D721Med (cell line): Measurements from ENCODE around the gene TMC6.

Source experiments
- DNase-seq: peaks from one replicate; pipeline ENCODE4 v3.0.0; 2011; ENCODE audit warnings: low spot score; ENCODE audit not compliant: insufficient read length
- FAIRE-seq: peaks from 2 replicates; lab custom pipeline; 2011; peaks lifted over from hg19 to GRCh38; lab: Jason Lieb, UNC
- CTCF ChIP-seq: IDR thresholded peaks from 2 replicates; pipeline ENCODE4 v1.5.1; 2012; ENCODE audit warnings: mild to moderate bottlenecking, control low read depth; ENCODE audit not compliant: insufficient read depth; ENCODE audit errors: missing control alignments

TMC6 gene

GRCh38 chr17:78126895-78127238, 1.7 kb downstream of the TMC6 start:
- TF ChIP-seq CTCF = no peak
- no peak for FAIRE-seq

GRCh38 chr17:78125976-78126894, 2.3 kb downstream of the TMC6 start:
- no peak for FAIRE-seq
- no peak for DNase-seq
- TF ChIP-seq CTCF = no peak

More at GRCh38 chr17:78126895-78127238, 1.7 kb downstream of the TMC6 start:
- no peak for DNase-seq

GRCh38 chr17:78125138-78125913, 3.2 kb downstream of the TMC6 start:
- DNase-seq (no peak), FAIRE-seq (no peak)
- no peak for TF ChIP-seq CTCF

- TF ChIP-seq CTCF = no peak
- FAIRE-seq (no peak), DNase-seq (no peak)
These were observed 3.8 kb downstream of the TMC6 start for GRCh38 chr17:78124836-78125137.

- no peak for DNase-seq
- FAIRE-seq = no peak
- no peak for TF ChIP-seq CTCF
These were observed 4.3 kb downstream of the TMC6 start for GRCh38 chr17:78124081-78124835.

- FAIRE-seq = no peak
- no peak for TF ChIP-seq CTCF
- no peak for DNase-seq
These were observed 5.2 kb downstream of the TMC6 start for GRCh38 chr17:78123258-78123929.
